NK-92 (cell line): ENCODE data around the gene PRKCB.
"Not testable (repeated sequence)": the region's sequence is repeated elsewhere in the genome, so short reads cannot be mapped to it uniquely, and the experiment has no call there.

ENCODE experiments used
- DNase-seq: peaks from one replicate; lab custom pipeline; 2025; ENCODE audit not compliant: unreplicated experiment; lab: John Stamatoyannopoulos, UW

Gene PRKCB

GRCh38 chr16:23998771-23999170 is 163.0 kb downstream of the PRKCB start:
- DNase-seq, result no peak

GRCh38 chr16:23999663-24000062 is 163.9 kb downstream of the PRKCB start:
- no peak for DNase-seq

GRCh38 chr16:24001710-24002109 is 165.9 kb downstream of the PRKCB start:
- no peak for DNase-seq

- DNase-seq, result no peak
Measured at GRCh38 chr16:24002619-24003018, 166.8 kb downstream of the PRKCB start.

GRCh38 chr16:24005577-24005976 is 169.8 kb downstream of the PRKCB start:
- no peak for DNase-seq

- DNase-seq, result no peak
Measured at GRCh38 chr16:24007391-24007790, 171.6 kb downstream of the PRKCB start.

GRCh38 chr16:24007934-24008333 is 172.2 kb downstream of the PRKCB start:
- no peak for DNase-seq

GRCh38 chr16:24009098-24009497 is 173.3 kb downstream of the PRKCB start:
- DNase-seq, result no peak

GRCh38 chr16:24009955-24010354 is 174.2 kb downstream of the PRKCB start:
- DNase-seq, result no peak

- no peak for DNase-seq
Measured at GRCh38 chr16:24010440-24011089, 174.8 kb downstream of the PRKCB start.

- DNase-seq, result no peak
Measured at GRCh38 chr16:24011237-24011636, 175.5 kb downstream of the PRKCB start.

GRCh38 chr16:24013054-24013636 is 177.4 kb downstream of the PRKCB start:
- DNase-seq, result no peak

GRCh38 chr16:24013864-24014645 is 178.3 kb downstream of the PRKCB start:
- DNase-seq, result no peak

GRCh38 chr16:24014955-24015354 is 179.2 kb downstream of the PRKCB start:
- not testable (repeated sequence) for DNase-seq

GRCh38 chr16:24015923-24016322 is 180.1 kb downstream of the PRKCB start:
- DNase-seq, result no peak

- DNase-seq, result no peak
Measured at GRCh38 chr16:24018485-24018884, 182.7 kb downstream of the PRKCB start.

GRCh38 chr16:24022797-24023196 is 187.0 kb downstream of the PRKCB start:
- no peak for DNase-seq

- DNase-seq, result no peak
Measured at GRCh38 chr16:24023621-24024020, 187.8 kb downstream of the PRKCB start.

- no peak for DNase-seq
Measured at GRCh38 chr16:24024971-24025370, 189.2 kb downstream of the PRKCB start.

GRCh38 chr16:24027466-24027865 is 191.7 kb downstream of the PRKCB start:
- no peak for DNase-seq

- not testable (repeated sequence) for DNase-seq
Measured at GRCh38 chr16:24029841-24030240, 194.1 kb downstream of the PRKCB start.

- no peak for DNase-seq
Measured at GRCh38 chr16:24035127-24035842, 199.5 kb downstream of the PRKCB start.
